Osteocyte (in vitro differentiated cells): ENCODE results near the gene MICU2. TPM values are rescaled to one million over a fixed set of nuclear protein-coding genes. Genes with fewer than 3 reads are reported as not detected.
"Not testable (repeated sequence)": the region's sequence is repeated elsewhere in the genome, so short reads cannot be mapped to it uniquely, and the experiment has no call there.

Source experiments
- DNase-seq: peaks from one replicate; pipeline ENCODE4 v3.0.0; 2021; ENCODE audit warnings: mixed read lengths; ENCODE audit not compliant: unreplicated experiment; ENCODE audit errors: extremely low spot score
- H3K27ac Mint-ChIP-seq: one replicate; pipeline ENCODE4 v1.8.0; 2021; ENCODE audit warnings: mild to moderate bottlenecking, mixed read lengths; ENCODE audit not compliant: unreplicated experiment
- H3K27me3 Mint-ChIP-seq: one replicate; pipeline ENCODE4 v1.8.0; 2021; ENCODE audit warnings: mixed read lengths; ENCODE audit not compliant: unreplicated experiment
- H3K36me3 Mint-ChIP-seq: one replicate; pipeline ENCODE4 v1.8.0; 2021; ENCODE audit warnings: mixed read lengths; ENCODE audit not compliant: unreplicated experiment
- H3K4me1 Mint-ChIP-seq: one replicate; pipeline ENCODE4 v1.8.0; 2021; ENCODE audit warnings: mixed read lengths; ENCODE audit not compliant: unreplicated experiment
- H3K4me3 Mint-ChIP-seq: one replicate; pipeline ENCODE4 v1.8.0; 2021; ENCODE audit warnings: mild to moderate bottlenecking, moderate library complexity, mixed read lengths; ENCODE audit not compliant: unreplicated experiment
- H3K9me3 Mint-ChIP-seq: one replicate; pipeline ENCODE4 v1.8.0; 2021; ENCODE audit warnings: mixed read lengths; ENCODE audit not compliant: unreplicated experiment
- total RNA-seq: library from RNA; stranded (reverse); gene quantifications from 2 replicates; pipeline ENCODE4 v1.2.1, GENCODE V29; 2021
- TF ChIP-seq, protein P1 (sequence below): fragments of 200-600 bp; sonication (generic); IDR thresholded peaks from 2 replicates; pipeline ENCODE4 v1.5.0; 2021; ENCODE audit warnings: antibody characterized with exemption, mild to moderate bottlenecking, moderate library complexity

The MICU2 gene
- total RNA-seq, 1 donor from 2014 or later: 31.0 TPM

DNA sequence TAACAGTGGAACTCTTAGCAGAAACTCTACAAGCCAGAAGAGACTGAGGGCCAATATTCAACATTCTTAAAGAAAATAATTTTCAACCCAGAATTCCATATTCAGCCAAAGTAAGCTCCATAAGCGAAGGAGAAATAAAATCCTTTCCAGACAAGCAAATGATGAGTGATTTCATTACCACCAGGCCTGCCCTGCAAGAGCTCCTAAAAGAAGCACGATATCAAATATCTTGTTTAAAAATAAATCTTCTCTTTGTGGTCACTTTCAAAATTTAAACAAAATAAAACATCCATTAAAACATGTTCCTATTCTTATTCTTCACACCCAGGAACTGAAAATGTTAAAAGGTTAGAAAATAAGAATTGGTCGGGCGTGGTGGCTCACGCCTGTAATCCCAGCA is 13.7 kb downstream of the MICU2 start:
- H3K4me3 Mint-ChIP-seq: no peak overlapping the region
- no peak for DNase-seq
- TF ChIP-seq, protein P1, sequence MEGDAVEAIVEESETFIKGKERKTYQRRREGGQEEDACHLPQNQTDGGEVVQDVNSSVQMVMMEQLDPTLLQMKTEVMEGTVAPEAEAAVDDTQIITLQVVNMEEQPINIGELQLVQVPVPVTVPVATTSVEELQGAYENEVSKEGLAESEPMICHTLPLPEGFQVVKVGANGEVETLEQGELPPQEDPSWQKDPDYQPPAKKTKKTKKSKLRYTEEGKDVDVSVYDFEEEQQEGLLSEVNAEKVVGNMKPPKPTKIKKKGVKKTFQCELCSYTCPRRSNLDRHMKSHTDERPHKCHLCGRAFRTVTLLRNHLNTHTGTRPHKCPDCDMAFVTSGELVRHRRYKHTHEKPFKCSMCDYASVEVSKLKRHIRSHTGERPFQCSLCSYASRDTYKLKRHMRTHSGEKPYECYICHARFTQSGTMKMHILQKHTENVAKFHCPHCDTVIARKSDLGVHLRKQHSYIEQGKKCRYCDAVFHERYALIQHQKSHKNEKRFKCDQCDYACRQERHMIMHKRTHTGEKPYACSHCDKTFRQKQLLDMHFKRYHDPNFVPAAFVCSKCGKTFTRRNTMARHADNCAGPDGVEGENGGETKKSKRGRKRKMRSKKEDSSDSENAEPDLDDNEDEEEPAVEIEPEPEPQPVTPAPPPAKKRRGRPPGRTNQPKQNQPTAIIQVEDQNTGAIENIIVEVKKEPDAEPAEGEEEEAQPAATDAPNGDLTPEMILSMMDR: no peak
- H3K27me3 Mint-ChIP-seq: no peaks in the 10 kb centered on the region
- H3K27ac Mint-ChIP-seq: peak overlapping the region; percentile 23
- H3K4me1 Mint-ChIP-seq: peaks cover 31% of the 10 kb centered on the region
- H3K9me3 Mint-ChIP-seq: peaks cover 17% of the 10 kb centered on the region
- H3K36me3 Mint-ChIP-seq: peaks cover 14% of the 10 kb centered on the region

DNA sequence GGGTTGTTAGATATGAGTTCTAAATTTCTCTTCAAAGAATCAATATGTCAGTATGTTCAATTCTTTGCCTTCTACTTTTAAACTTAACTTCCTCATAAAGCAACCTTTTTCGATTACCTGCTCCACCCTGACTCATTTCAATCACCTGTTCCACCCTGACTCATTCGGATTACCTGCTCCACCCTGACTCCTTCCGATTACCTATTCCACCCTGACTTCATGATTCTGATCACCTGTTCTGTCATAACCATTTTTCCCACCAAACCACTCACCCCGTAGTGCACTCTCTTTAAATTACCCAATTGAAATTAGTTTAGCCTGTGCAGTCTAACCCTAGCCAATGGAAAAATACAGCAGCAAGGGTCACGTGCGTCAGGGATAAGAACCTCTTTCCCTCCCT is 14.5 kb downstream of the MICU2 start:
- not testable (repeated sequence) for H3K4me3 Mint-ChIP-seq, H3K27me3 Mint-ChIP-seq, DNase-seq
- H3K9me3 Mint-ChIP-seq: peaks cover 17% of the 10 kb centered on the region
- H3K27ac Mint-ChIP-seq: peak overlapping the region; percentile 16
- H3K36me3 Mint-ChIP-seq: peaks cover 14% of the 10 kb centered on the region
- peaks cover 35% of the 10 kb centered on the region for H3K4me1 Mint-ChIP-seq

DNA sequence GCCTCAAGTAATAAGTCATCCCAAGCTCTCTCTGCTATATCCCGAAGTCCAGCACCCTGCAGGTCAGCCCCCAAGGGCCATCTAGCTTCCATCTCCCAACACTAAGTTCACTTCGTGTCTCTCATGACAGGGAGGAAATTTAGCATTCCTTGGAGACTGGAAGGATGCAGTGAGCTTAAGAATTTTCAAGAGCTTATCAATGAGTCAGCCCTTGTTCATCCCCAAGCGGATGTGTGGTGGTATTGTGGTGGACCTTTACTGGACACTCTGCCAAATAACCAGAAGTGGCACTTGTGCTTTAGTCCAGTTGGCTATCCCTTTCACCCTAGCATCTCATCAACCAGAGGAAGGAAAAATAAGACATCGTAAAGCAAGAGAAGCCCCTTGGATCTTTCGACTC is 15.6 kb downstream of the MICU2 start:
- peaks cover 45% of the 10 kb centered on the region for H3K4me1 Mint-ChIP-seq
- H3K27ac Mint-ChIP-seq, H3K27me3 Mint-ChIP-seq, H3K36me3 Mint-ChIP-seq, DNase-seq, H3K4me3 Mint-ChIP-seq: not testable (repeated sequence)
- peaks cover 17% of the 10 kb centered on the region for H3K9me3 Mint-ChIP-seq

DNA sequence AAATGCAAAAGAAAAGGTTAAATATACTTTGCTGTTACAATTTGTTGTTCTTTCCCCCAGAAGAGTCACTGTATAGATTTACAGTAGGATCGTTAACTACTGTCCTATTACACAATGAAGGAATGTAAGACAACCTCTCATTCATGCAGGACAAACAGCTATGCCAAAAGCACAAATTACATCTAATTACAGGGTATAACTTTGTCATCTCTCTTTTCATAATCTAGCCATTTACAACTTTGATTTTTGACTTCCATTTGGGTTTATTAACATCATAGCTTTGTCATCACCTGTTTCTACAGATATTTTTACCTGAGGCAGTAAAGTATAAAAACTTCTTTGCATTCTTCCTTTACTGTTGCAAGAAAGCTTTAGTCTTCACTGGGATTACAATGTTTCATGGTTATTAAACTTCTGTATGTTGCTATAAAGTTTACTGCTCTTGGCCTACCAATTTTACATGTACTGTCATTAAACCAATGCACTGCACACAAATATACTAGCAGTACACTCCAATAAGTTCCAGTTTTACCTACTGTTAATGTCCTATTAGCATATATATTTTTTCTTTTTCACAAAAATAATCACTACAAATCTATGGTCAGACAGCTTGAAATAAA is 18.9 kb downstream of the MICU2 start:
- H3K36me3 Mint-ChIP-seq: peaks cover 12% of the 10 kb centered on the region
- no peak for DNase-seq
- TF ChIP-seq, protein P1: no peak
- no peak overlapping the region for H3K27ac Mint-ChIP-seq
- peaks cover 44% of the 10 kb centered on the region for H3K4me1 Mint-ChIP-seq
- no peaks in the 10 kb centered on the region for H3K27me3 Mint-ChIP-seq
- H3K9me3 Mint-ChIP-seq: peaks cover 15% of the 10 kb centered on the region
- H3K4me3 Mint-ChIP-seq: no peak overlapping the region

- TF ChIP-seq, protein P1: no peak
- Mint-ChIP-seq H3K4me1 (peaks cover 32% of the 10 kb centered on the region), H3K36me3 (peaks cover 4% of the 10 kb centered on the region), H3K9me3 (peaks cover 8% of the 10 kb centered on the region), H3K27me3 (no peaks in the 10 kb centered on the region), H3K4me3 (peak overlapping the region; percentile 27), H3K27ac (peak overlapping the region; percentile 81)
- DNase-seq: no peak
These were observed 20.5 kb downstream of the MICU2 start for GRCh38 chr13:21583478-21583877.

- Mint-ChIP-seq H3K4me3 (no peak overlapping the region), H3K36me3 (peaks cover 4% of the 10 kb centered on the region), H3K27ac (no peak overlapping the region), H3K27me3 (no peaks in the 10 kb centered on the region), H3K4me1 (peaks cover 29% of the 10 kb centered on the region), H3K9me3 (peaks cover 8% of the 10 kb centered on the region)
- no peak for DNase-seq
- TF ChIP-seq, protein P1: no peak
These were observed 23.2 kb downstream of the MICU2 start for GRCh38 chr13:21580736-21581135.
